GM06990 (cell line): Measurements from ENCODE around the gene BHLHE23.

Experiments
- DNase-seq: peaks from one replicate; pipeline ENCODE4 v3.0.0-alpha.2; 2011; ENCODE audit not compliant: insufficient read length; ENCODE audit errors: extremely low read depth
- H3K27me3 ChIP-seq: replicated peaks from 2 replicates; pipeline ENCODE4 v1.6.0; 2011; ENCODE audit warnings: low read length; ENCODE audit not compliant: control insufficient read depth, insufficient read depth
- H3K36me3 ChIP-seq: 2 replicates; pipeline ENCODE4 v1.5.1; 2011; ENCODE audit warnings: low read length; ENCODE audit not compliant: control insufficient read depth, insufficient read depth
- H3K4me3 ChIP-seq: replicated peaks from 2 replicates; pipeline ENCODE4 v1.5.1; 2011; ENCODE audit warnings: low read depth, mild to moderate bottlenecking, control low read depth, low read length
- TF ChIP-seq, protein P1 (sequence below): IDR thresholded peaks from 2 replicates; pipeline ENCODE4 v1.5.1; 2011; ENCODE audit warnings: low read length, control low read depth, mild to moderate bottlenecking, inconsistent platforms; ENCODE audit not compliant: insufficient read depth, poor library complexity, severe bottlenecking

The BHLHE23 gene

DNA sequence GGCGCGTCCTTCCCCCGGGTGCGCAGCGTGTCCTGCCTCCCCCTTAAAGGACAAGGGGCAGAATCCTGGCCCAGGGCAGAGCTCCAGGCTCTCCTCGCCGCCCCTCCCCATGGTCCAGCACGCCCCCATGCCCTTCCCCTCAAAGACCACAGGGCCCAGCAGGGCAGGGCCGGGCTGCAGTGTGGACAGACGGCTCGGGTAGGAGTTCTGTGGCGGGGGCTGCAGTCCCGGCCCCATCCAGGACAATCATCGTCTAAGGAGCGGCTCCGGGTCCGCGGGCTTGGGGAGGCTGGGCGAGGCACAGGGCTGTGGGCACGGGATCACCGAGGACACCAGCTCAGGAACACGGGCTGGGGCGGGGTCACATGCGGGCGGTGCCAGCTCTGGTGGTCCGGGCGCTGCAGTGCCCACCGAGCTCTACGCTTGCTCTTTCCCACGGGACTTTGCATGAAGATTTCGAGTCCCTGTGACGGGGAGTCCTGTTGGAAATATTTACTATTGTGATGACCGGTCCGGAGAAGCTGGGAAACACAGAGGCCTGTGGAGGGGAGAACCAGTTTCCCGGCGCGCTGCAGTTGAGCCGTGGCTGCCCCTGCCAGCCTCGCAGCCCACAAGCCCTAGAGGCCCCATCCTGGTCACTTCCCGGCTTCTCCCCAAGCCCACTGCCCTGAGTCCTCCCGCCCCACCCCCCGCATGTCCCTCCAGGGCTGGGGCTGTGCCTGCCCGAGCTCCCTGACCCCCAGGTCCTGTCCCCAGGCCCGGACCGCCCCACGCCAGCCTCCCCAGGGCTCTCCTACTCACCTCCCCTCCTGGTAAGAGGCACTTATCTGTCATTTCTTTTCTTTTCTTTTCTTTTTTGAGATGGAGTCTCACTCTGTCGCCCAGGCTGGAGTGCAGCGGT, 33.7 kb downstream of the BHLHE23 start:
- Histone ChIP-seq H3K4me3 (no peak overlapping the region; the same call in 1 of the 2 replicates), H3K27me3 (no peaks in the 10 kb centered on the region), H3K36me3 (no peaks in the 10 kb centered on the region)
- DNase-seq, result no peak
- TF ChIP-seq, protein P1, sequence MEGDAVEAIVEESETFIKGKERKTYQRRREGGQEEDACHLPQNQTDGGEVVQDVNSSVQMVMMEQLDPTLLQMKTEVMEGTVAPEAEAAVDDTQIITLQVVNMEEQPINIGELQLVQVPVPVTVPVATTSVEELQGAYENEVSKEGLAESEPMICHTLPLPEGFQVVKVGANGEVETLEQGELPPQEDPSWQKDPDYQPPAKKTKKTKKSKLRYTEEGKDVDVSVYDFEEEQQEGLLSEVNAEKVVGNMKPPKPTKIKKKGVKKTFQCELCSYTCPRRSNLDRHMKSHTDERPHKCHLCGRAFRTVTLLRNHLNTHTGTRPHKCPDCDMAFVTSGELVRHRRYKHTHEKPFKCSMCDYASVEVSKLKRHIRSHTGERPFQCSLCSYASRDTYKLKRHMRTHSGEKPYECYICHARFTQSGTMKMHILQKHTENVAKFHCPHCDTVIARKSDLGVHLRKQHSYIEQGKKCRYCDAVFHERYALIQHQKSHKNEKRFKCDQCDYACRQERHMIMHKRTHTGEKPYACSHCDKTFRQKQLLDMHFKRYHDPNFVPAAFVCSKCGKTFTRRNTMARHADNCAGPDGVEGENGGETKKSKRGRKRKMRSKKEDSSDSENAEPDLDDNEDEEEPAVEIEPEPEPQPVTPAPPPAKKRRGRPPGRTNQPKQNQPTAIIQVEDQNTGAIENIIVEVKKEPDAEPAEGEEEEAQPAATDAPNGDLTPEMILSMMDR, result no peak

DNA sequence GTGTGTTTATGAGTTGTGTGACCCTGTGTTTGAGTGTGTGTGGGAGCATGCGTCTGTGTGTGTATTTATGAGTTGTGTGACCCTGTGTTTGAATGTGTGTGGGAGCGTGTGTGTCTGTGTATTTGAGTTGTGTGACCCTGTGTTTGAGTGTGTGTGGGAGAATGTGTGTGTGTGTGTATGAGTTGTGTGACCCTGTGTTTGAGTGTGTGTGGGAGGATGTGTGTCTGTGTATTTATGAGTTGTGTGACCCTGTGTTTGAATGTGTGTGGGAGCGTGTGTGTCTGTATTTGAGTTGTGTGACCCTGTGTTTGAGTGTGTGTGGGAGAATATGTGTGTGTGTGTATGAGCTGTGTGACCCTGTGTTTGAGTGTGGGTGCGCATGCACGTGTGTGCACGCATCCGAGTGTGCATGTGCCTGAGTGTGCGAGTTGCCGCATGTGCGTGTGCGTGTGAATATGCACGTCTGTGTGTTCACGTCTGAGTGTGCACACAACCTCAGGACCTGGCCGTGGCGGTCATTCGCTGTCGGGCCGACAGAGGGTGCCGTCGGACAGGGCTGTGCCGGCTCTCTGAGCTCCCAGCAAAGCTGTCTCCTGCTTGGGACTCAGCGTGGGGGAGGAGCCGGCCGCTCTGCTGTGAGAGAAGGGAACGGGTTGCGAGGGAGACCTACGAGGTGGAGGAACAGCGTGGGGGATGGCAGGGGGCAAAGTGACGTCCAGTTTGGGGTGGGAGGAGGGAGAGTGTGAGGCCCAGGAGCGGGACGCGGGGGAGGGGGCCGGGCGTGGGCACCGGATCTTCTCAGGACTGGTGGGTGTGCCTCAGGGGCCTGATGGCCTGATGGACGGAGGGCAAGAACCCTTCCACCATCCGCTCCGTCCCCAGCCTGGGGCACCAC, 34.6 kb downstream of the BHLHE23 start:
- DNase-seq, result peak; percentile 87
- H3K36me3 ChIP-seq, result no peaks in the 10 kb centered on the region
- H3K4me3 ChIP-seq, result peak overlapping the region; percentile 37
- H3K27me3 ChIP-seq, result no peaks in the 10 kb centered on the region
- TF ChIP-seq, protein P1, result peak; percentile 96

DNA sequence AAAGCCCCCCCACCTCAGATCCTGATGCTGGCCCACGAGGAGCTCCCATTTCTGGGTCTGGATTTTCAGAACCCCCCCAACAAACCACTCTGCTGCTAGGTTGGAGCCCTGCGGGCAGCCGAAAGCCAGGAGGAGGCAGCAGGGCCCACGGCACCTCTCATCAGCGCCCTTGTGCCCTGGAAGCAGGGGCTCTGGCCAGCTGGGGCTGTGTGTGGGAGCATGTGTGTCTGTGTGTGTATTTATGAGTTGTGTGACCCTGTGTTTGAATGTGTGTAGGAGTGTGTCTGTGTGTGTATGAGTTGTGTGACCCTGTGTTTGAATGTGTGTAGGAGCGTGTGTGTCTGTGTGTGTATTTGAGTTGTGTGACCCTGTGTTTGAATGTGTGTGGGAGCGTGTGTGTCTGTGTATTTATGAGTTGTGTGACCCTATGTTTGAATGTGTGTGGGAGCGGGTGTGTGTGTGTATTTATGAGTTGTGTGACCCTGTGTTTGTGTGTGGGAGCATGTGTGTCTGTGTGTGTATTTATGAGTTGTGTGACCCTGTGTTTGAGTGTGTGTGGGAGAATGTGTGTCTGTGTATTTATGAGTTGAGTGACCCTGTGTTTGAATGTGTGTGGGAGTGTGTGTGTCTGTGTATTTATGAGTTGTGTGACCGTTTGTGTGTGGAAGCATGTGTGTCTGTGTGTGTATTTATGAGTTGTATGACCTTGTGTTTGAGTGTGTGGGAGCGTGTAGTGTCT, 35.4 kb downstream of the BHLHE23 start:
- Histone ChIP-seq H3K27me3 (no peaks in the 10 kb centered on the region), H3K4me3 (no peak overlapping the region), H3K36me3 (no peaks in the 10 kb centered on the region)
- DNase-seq, result no peak
- TF ChIP-seq, protein P1, result no peak

DNA sequence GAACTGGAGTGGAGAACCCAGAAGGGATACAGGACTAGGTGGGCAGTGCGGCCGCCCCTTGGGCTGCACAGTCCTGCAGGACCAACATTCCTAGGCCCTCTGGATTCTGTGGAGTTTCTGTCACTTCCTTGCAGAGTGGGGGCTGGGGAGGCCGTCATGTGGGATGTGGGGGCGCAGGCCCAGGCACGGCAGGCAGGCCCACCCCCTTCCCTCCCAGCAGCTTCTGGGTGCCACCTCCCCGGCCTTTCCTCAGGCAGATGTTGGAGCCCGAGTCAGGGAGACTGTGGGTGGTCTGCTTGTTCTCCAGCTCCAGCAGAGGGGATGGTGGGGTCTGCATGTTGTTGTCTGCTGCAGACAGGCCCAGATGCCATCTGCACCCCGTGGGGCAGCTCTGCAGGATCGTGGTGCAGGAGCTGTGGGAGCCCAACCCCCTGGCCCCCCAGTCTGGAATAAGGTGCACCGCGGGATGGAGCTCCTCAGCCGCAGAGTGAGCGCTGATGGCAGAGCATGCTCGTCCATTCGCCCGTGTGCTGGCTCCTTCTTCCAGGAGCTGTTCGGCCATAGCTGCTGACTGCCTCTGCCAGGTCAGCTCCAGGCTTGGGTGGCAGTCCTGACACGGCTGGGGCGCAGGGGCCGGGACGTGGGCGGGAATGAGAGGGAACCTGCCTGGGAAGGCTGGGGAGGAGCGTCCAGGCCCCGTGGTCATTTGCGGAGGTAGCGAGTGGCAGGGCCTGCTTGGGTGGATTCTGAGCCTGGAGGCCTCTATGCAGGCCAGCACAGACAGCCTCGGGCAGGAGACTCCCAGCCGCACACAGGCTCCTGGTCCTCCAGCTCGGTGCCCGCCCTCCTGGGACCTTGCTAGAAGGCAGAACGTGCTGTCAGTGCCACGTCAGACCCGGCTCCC, 36.2 kb downstream of the BHLHE23 start:
- H3K36me3 ChIP-seq, result peaks cover 1% of the 10 kb centered on the region; the same call in 1 of the 2 replicates
- TF ChIP-seq, protein P1, result no peak
- H3K27me3 ChIP-seq, result no peaks in the 10 kb centered on the region
- H3K4me3 ChIP-seq, result no peak overlapping the region
- DNase-seq, result no peak

DNA sequence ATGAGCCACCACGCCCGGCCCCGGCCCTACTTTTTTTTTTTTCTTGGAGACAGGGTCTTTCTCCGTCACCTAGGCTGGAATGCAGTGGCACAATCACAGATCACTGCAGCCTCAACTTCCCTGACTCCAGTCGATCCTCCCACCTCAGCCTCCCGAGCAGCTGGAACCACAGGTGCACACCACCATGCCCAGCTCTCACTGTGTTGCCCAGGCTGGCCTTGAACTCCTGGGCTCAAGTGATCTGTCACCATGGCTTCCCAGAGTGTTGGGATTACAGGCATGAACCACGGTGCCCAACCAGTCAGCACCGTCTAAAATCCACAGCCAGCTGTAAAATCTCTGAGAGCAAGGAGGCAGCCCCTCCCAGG, 36.8 kb downstream of the BHLHE23 start:
- Histone ChIP-seq H3K36me3 (peaks cover 3% of the 10 kb centered on the region), H3K4me3 (no peak overlapping the region), H3K27me3 (no peaks in the 10 kb centered on the region)
- TF ChIP-seq, protein P1, result no peak
- no peak for DNase-seq
